Glomerular visceral epithelial cell (primary cell): ENCODE measurements around the gene CNTNAP5.

Experiments used
- DNase-seq: peaks from one replicate; pipeline ENCODE4 v3.0.0-alpha.2; 2016; ENCODE audit errors: extremely low spot score

Gene CNTNAP5

DNA sequence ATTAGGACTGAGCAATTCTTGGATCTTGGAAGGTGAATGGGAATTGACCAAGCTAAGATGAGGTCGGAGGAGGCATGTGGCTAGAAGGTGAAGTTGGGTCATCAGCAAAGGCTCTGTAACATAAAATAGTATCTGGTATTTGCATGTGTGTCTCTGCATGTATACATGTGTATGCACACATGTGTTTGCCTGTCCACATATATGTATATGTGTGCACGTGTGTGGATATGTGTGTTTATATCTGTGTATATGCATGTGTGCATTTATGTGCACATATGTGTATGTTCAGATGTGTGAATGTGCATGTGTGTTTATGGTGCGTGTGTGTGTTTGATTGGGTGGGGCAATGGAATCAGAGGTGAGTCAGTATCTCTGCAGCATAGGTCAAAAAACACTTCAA is 664.3 kb downstream of the CNTNAP5 start:
- DNase-seq: no peak

DNA sequence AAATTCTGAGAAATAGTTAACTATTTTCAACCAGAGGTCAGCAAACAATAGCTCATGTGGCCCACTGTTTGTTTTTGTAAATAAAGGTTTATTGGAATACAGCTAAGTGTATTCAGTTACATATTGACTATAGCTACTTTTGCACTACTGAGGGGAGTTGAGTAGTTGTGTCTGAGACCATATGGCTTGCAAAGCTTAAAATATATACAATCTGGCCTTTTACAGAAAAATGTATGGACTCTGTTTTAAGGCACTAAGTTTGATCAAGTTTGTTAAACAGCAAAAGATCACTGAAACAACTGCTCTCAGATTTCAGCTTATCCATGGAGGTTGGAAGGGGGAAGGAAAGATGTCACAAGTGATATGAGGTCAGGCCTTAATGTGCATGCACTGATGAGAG is 667.1 kb downstream of the CNTNAP5 start:
- no peak for DNase-seq

DNA sequence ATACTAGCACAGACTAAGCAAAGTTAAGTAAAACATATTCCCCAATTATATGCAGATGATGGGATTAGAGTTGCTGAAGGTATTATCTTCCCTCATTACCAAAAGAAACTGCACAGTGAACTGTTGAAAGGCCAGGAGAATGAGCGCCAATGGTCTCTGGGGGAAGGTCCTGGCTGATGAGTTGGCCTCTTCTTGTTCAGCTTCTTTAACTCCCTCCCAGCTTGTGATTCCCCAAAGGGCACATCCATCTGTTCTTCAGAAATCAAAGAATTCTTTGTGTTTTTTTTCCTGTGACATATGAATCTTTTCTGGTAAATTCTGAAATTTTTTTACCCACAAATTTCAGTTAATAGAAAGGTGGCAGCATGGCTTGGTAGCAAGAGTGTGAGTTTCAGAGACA is 667.6 kb downstream of the CNTNAP5 start:
- no peak for DNase-seq

DNA sequence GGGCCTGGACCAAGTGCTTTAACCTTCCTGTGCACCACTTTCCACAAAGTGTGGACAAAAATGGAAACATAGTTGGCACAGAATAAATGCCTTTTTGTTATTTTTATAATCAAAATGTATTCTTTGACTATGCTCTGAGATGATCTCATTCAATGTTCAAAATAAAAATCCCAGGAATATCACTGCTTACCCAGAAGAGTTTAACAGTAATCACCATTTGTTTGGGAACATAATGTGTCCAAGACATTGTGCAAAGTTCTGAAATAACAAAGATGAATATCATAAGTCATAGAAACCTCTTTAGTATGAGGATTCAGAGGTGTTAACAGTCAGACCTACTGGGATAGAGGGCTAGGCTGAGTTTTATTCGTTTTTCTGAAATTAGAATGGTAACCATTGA is 668.1 kb downstream of the CNTNAP5 start:
- no peak for DNase-seq

DNA sequence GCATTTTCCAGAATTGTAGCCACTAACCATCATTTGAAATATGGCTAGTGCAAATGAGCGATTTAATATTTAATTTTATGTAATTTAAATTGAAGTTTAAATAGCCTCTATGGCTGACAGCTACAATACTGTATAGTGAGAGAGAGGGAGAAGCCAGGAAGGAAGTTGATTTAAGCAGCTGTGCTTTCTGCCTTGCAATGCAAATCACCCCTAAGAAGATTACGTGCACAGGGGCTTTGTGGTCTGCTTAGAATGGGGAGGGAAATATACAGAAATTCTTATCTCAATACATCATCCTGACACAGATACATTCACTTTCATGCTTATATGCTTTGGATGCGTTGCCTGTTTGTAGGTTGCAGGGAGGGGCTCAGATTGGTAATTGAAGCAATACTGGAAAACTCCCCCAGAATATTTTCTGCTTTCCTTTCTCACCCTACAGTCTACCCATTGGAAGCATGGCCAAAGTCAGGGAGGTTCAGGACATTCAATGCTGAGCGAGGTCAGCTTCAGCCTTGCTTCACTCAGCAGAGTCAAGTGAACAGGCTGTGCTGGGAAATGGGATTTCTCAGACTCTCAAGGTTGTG is 674.0 kb downstream of the CNTNAP5 start:
- no peak for DNase-seq

DNA sequence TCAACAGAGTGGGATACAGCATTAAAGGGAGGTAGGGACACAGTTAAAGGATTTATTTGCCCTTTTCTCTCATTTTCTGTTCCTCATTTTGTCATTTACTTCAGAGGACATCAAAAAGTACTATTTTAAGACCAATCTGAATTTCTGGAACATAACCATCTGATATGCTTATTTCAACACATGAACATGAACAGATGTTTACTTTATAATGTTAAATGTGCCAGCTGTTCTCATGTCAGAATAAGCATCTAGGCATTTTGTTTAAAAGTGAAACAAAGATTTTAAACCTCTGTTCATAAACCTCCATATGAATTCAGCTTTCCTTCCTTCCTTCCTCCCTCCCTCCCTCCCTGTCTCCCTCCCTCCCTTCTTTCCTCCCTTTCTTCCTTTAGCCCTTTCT is 677.7 kb downstream of the CNTNAP5 start:
- DNase-seq: no peak

DNA sequence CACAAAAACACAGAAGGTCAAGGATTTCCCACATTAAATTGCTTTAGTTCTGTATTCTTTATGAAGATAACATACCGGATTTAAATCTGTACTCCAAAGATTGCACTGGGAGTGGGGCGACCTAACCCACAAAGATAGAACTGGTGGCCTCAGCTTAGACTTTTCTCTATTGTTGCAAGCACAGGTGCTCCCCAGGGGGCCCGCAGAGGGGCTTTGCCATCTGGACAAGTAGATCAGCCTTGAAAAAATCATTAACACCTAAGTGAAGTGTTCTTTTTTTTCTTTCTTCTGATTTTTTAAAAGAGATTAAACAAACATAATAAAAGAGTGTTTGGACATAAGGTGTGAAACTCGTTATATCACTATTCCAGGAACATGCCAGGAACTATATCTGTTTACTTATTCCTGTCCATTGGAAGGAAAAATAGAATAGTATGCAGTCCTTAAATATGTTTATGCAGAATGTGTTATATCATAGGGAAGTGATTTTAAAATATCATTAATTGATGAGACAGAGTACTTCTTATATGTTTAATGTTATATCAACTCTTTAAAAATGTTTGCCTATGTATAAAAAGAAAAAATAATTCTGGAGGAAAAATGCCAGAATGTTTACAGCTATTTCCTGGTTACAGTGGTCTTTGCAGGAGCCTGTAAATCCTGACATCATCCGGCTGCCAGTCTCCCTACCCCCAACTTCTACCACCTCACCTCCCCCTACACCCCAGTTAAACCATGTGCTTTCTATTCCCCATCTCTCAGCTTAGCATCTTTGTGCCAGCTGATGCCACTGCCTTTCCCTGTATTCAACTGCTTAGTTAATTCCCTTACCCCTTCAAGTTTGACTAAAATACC is 679.2 kb downstream of the CNTNAP5 start:
- no peak for DNase-seq

DNA sequence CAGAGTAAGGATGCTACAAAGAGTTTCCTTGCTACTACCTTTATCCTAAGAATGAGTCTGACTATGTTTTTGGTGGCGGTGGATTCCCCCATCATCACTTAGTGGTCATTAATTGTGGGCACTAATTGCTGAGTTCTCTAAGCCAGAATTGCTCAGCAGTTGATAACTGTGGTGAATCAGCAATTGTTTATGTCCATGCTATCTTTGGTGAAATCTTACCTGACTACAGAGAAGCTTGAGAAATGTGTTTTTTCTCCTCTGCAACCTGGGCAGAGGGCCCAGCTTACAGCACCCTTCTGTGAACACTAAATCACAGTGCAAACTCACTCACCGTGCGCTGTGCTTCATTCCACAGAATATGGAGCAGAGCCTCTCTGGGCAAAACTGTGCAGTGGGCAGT is 683.6 kb downstream of the CNTNAP5 start:
- no peak for DNase-seq

DNA sequence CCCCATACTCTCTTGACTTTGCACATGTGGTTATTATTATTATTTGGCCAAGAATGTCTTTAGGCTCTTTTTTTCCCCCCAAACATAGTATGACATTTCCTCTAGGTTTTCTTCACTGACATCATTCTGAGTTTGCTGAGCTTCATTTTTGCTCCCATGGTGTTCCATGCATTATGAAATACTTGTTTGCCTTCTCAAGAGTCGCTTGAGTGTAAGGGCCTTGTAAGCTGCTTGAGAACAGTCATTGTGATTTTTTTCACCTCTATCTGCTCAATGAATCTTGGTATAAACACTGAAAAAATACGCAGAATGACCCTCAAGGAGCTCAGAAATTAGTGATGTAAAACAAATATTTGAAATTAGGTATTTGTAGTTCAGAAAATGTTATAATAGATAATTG is 688.9 kb downstream of the CNTNAP5 start:
- no peak for DNase-seq

DNA sequence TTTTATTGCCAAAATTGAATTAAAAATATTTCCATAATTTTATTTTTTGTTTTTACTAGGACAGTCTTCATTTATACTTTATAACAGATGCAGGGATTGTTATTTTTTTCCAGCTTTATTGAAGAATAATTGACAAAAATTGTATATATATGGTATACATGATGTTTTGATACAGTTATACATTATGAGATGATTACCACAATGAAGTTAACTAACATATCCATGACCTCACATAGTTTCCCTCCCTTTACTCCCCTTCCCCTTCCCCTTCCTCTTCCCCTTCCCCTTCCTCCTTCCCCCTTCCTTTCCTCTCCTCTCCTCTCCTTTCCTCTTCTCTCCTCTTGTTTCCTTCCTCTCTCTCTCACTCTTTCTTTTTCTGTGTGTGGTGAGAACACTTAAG is 700.1 kb downstream of the CNTNAP5 start:
- DNase-seq: no peak

DNA sequence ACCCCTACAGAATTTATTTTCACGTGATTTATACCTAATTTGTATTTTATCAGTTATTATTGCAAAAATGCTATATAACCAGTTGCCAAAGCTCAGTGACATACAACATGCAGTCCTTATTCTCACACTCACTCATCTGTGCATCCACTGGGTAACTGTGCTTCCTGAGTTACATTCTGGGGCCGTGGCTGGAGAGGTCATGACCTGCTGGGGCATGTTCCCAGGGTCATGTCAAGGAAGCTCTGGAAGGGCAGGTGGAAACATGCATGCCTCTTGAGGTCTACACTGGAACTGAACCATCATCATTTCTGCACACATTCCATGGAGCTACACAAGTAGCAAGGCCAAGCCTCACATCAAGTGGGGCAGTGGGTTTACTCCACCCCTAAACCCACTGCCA is 715.5 kb downstream of the CNTNAP5 start:
- no peak for DNase-seq

DNA sequence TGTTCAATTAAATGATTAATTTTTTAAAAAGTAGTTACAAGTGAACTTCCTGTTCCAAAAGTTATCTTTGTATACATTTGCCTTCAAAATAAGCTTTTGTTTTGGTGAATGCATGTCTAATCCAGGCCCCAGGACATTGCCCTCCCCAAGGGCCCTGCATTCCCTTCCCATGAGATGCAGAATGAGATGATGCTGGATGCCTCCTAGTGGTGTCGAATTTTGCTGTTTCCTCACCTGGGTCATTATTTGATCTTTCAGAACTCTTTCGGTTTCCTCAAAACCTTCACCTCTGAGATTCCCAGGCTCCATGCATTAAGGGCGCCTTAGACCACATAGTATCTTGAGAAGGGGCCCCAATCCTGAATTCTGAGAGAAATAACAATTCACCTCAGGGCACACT is 728.8 kb downstream of the CNTNAP5 start:
- no peak for DNase-seq

DNA sequence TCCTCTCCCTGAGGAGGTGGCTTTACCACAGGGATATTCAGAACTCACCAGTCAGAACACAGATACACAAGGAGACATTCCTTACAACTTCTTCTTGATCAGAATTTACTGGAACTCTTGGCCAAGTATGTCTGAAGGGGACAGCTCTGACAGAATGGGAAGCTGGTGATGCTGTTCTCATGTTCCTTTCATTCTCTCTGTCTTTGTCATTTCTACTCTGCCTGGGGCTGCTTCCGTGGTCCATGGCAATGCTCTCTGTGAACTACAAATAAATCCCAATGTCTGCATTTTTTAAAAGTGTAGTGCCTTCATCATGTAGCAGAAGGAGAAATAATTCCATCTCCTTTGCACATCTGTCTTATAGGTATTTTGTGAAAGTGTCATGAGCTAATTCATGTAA is 730.3 kb downstream of the CNTNAP5 start:
- no peak for DNase-seq

DNA sequence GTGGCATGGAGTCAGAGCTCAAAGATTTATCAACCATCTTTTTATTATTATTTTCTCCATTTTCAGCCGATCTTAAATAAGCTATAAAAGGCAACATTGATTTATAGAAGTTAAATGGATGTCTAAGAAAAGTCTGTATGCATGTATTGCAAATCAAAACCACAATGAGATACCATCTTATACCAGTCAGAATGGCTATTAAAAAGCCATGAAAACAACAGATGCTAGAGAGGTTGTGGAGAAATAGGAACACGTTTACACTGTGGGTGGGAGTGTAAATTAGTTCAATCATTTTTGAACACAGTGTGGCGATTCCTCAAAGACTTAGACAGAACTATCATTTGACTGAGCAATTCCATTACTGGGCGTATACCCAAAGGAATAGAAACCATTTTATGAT is 731.0 kb downstream of the CNTNAP5 start:
- no peak for DNase-seq

DNA sequence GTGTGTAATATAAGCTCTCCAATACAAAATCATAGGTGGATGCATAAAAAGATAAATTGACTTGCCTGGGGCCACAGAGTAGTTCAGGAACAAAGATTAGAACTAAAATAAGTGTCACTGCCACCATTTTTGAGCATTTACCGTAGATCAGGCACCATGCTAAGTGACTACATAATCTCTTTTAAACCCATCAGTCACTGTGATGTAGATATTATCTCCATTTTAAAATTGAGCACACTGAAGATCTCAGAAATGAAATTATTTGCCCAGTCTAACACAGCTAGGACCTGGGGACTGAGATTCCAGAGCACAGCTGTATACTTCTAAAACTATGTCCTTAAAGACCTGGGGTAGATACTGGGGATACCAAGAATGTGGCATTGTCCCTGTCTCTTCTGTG is 737.3 kb downstream of the CNTNAP5 start:
- DNase-seq: no peak

DNA sequence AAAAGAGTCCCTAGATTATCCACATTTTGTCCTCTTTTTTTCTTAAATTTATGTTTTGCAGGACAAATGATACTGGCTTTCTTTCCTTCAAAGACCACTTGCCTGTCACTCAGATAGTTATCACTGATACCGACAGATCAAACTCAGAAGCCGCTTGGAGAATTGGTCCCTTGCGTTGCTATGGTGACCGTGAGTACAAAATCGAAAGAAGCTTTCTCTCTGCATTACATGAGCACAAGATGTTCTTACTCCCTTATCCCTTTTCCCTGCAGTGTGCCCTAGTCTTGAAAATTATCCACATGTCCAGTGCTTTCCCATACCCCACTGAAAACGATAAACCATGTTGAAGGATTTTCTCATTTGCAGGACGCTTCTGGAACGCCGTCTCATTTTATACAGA is 738.5 kb downstream of the CNTNAP5 start:
- no peak for DNase-seq

DNA sequence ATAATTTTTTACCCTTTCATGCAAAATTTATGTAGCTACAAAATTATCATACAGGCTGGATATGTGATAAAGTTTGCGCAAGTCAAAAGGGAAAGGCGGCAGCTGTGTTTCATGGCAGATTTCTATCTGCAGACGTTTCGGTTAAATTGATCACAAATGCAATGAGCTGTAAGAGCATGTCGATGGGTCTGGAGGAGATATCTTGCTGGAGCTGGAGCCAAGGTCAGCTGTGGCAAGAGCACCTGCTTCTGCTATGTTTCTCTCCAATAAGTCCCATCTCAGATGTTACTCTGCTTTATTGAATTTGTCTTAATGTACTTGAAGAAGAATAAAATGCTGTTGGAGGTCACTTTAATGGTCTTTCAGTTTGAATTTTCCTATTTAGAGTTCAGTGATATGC is 749.7 kb downstream of the CNTNAP5 start:
- no peak for DNase-seq

DNA sequence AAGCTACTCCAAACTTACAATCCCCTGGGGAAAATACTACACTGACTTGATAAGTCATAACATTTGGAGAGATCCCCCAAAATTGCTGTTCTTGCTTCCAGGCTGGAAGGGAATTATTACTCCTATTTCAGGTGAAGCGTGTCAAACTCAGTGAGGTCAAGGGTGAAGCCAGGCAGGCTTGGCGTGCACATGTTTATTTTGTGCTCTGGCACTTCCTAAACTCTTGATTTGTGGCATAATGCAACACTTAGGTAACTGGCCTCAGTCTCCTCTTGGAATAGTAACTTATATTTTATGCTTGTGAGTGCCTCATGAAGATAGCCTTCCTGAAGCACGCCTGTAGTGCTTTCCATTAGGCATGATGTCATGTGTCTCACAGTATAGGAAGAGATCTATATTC is 751.2 kb downstream of the CNTNAP5 start:
- no peak for DNase-seq

DNA sequence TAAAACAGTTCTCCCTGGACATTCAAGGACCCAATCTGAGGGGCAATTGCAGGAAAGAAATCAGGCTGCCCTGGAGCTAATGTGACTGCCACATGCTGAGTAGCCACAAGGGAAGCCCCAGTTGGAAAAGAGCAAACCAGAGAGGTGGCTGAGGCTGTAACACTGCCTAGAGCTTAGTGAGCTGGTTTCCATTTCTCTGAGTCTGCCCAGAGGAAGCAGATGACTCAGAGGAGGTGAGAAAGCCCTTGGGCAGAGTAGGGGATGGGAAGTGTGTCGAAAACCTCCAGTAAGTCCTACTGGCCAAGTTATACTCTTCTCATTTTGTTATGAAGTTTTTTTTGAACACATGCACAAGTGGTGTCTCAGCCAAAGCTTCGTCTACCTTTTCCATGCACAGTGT is 753.0 kb downstream of the CNTNAP5 start:
- no peak for DNase-seq

DNA sequence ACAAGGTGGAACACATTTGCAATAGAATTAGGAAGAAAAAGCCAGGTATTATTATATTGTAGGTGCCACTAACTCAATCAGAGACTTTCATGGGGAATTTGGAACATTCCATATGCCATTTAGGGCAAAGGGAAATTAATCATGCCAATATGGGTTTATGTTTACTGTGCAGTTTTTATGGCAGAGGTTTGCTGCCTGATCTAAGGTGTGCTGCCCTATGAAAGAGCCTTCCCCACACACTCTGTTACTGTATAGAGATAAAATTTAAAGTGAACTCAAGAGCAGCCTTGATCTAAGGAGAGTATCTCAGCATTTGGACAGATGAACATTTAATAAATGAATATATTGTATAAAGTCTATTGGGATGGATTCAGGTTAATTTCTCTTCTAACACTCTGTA is 771.6 kb downstream of the CNTNAP5 start:
- DNase-seq: no peak

DNA sequence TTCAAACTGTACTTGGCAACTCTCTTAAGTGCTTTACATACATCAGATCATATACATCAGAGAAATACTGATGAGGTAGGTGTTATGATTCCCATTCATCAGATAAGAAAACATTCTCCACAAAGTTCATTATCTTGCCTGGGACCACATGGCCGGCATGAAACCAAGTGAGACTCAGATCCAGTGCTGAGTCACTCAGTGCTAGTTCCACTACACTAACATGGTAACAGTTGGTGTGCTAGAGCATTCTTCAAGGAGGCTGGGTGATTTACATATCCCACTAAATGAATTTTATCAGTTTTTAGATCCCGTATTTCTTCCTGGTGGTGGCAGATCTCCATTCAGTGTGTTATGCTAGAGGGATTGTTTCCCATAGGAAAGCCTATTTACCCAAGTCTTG is 772.0 kb downstream of the CNTNAP5 start:
- DNase-seq: no peak

DNA sequence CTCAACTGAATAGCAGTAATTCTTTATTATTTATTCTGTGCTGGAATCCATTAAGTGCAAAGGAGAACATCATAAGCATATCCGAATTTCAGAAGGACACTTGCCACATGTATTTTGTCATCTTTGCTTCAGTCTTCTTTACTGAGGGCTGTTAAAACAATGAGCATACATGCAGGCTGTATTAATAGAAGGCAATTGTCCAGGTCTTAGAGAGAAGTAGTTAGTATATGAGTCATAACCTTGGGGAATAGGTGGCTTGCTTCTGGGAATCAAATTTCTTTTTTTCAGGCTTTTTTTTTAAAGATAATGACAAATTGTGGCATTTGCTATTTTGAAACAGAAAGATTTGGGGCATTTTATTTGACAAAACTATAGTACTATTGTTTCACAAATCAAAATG is 773.5 kb downstream of the CNTNAP5 start:
- no peak for DNase-seq

DNA sequence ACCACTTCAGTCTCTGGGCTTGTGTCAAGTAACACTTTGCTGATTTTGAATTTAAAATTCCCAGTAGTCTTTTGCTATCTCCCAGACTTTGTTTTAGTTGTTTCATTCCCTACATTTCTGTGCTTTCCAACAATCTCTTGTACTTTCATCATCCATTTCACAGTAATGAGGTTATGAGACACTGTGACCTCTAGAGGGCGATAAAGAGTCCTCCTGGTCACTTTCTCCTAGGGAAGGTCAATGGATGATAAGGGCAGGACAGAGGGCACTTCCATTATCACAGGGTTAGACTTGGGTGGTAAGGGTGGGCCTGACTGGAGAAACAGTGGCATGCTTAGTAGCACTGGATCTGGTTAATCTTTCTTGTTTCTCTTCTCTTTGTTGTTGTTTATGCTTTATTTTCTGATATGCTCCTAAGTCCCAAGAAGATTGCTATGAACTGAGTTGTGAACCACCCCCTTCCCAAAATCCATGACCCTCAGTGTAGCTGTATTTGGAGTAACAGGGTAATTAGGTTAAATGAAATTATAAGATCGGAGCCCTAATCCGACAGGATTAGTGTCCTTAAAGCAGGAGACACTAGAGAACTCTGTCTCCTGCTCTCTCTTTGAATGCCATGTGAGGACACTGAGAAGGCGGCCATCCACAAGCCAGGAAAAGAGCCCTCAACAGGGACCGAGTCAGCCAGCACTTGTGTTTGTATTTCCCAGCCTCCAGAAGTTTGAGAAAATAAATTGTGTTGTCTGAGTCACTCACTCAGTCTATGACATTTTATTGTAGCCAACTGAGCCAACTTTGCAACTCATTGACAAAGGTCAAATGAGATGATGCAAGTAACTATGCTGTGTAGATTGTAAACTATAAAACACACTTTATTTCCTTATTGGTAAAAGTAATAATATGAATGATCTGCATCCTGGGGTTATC is 779.2 kb downstream of the CNTNAP5 start:
- no peak for DNase-seq
